NOMO-1 treated with dmso at 0.1 percent for 144 hours (cell line): ENCODE measurements around the gene IGSF3.
"Not testable (repeated sequence)": the region's sequence is repeated elsewhere in the genome, so short reads cannot be mapped to it uniquely, and the experiment has no call there.

Experiments used
- DNase-seq: peaks from one replicate; lab custom pipeline; 2025; ENCODE audit not compliant: unreplicated experiment; lab: John Stamatoyannopoulos, UW

The IGSF3 gene

GRCh38 chr1:116664366-116664977, 3.1 kb downstream of the IGSF3 start:
- DNase-seq = no peak

- no peak for DNase-seq
Measured at GRCh38 chr1:116663821-116664220, 3.7 kb downstream of the IGSF3 start.

GRCh38 chr1:116661633-116662032, 5.9 kb downstream of the IGSF3 start:
- DNase-seq = no peak

- DNase-seq = not testable (repeated sequence)
Measured at GRCh38 chr1:116658645-116659044, 8.9 kb downstream of the IGSF3 start.

- not testable (repeated sequence) for DNase-seq
Measured at GRCh38 chr1:116657836-116658235, 9.7 kb downstream of the IGSF3 start.

- DNase-seq = no peak
Measured at GRCh38 chr1:116654351-116654750, 13.2 kb downstream of the IGSF3 start.

- not testable (repeated sequence) for DNase-seq
Measured at GRCh38 chr1:116652598-116652997, 14.9 kb downstream of the IGSF3 start.

GRCh38 chr1:116650781-116651180, 16.8 kb downstream of the IGSF3 start:
- DNase-seq = not testable (repeated sequence)

- DNase-seq = not testable (repeated sequence)
Measured at GRCh38 chr1:116649041-116649440, 18.5 kb downstream of the IGSF3 start.

- not testable (repeated sequence) for DNase-seq
Measured at GRCh38 chr1:116648325-116648724, 19.2 kb downstream of the IGSF3 start.

- DNase-seq = not testable (repeated sequence)
Measured at GRCh38 chr1:116647186-116647585, 20.3 kb downstream of the IGSF3 start.

- DNase-seq = not testable (repeated sequence)
Measured at GRCh38 chr1:116646673-116647170, 20.8 kb downstream of the IGSF3 start.

GRCh38 chr1:116645802-116646672, 21.5 kb downstream of the IGSF3 start:
- not testable (repeated sequence) for DNase-seq

GRCh38 chr1:116644993-116645392, 22.5 kb downstream of the IGSF3 start:
- DNase-seq = not testable (repeated sequence)

- DNase-seq = not testable (repeated sequence)
Measured at GRCh38 chr1:116644096-116644495, 23.4 kb downstream of the IGSF3 start.

- not testable (repeated sequence) for DNase-seq
Measured at GRCh38 chr1:116643281-116643751, 24.2 kb downstream of the IGSF3 start.

GRCh38 chr1:116642311-116643280, 24.9 kb downstream of the IGSF3 start:
- not testable (repeated sequence) for DNase-seq

GRCh38 chr1:116637583-116637982, 29.9 kb downstream of the IGSF3 start:
- DNase-seq = not testable (repeated sequence)

- not testable (repeated sequence) for DNase-seq
Measured at GRCh38 chr1:116636584-116636983, 30.9 kb downstream of the IGSF3 start.

GRCh38 chr1:116634386-116634785, 33.1 kb downstream of the IGSF3 start:
- not testable (repeated sequence) for DNase-seq
